ENCODE results near the gene AKR1A1.
"Not testable (repeated sequence)": the region's sequence is repeated elsewhere in the genome, so short reads cannot be mapped to it uniquely, and the experiment has no call there.

AKR1A1 gene

DNA sequence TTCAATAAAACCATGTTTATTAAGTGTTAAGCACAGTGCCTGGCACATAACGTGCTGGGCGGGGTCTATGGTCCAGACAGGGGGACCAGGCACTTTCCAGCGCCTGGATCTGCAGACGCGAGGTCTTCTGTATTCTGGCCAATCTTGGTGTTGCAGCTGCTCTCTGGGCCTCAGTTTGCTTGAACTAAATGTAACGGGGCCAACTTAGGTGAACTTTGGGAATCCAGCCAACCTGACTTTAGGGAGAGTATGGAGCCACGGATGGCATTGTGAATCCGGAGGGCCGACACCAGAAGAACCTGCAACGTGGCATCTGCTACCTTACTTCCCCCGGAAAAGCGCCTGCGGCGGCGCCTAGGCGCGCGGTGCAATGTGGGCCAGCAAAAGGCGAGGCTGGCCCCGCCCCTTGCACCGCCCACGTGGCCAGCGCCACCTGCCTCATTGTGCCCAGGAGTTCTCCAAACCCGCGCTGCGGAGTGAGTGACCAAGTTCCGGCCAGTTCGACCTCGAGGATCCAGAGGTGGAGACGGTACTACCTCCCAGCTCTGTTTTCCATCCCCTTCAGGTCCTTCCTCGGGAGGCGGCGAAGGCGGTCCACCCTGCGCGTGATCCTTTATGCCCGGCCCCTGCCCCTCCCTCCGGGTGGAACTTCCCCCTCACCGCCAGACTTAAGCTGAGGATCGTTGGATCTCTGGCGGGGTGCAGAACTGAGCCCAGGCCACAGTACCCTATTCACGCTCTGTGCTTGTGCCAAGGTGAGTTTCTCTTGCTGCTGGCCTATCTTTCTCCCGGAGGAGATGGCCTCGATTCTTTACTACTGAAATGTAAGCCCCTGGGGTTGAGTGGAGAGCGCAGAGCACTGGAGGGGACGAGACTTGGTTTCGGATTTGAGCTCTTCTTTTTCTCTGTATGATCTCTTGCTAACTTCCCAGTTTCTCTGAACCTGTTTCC, at the start of gene AKR1A1:
TSS of gene AKR1A1 (plus strand) at position 426 of the 951 bp plus-strand sequence. CDS start 10,969 bp downstream, outside the sequence.
- peak; percentile 65 for DNase-seq (ENCODE audit: low read depth)

DNA sequence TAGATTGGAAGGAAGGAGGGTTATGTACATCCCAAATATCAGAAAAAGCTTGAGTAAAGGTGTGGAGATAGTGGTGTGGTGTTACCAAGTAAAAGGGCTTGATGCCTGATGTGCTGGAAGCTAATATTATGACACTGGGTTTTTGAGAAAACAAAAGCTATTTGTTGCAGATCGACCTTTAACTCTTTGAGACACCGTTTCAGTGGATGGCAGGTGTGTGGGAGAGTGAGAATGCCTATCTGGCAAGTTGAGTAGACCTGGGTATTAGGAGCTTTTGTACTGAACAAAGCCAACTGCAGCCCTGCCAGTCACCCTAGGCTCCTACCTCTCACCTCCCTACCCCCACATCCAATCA, 49.1 kb upstream of the AKR1A1 start:
- no peak for DNase-seq (ENCODE audit: low read depth)

DNA sequence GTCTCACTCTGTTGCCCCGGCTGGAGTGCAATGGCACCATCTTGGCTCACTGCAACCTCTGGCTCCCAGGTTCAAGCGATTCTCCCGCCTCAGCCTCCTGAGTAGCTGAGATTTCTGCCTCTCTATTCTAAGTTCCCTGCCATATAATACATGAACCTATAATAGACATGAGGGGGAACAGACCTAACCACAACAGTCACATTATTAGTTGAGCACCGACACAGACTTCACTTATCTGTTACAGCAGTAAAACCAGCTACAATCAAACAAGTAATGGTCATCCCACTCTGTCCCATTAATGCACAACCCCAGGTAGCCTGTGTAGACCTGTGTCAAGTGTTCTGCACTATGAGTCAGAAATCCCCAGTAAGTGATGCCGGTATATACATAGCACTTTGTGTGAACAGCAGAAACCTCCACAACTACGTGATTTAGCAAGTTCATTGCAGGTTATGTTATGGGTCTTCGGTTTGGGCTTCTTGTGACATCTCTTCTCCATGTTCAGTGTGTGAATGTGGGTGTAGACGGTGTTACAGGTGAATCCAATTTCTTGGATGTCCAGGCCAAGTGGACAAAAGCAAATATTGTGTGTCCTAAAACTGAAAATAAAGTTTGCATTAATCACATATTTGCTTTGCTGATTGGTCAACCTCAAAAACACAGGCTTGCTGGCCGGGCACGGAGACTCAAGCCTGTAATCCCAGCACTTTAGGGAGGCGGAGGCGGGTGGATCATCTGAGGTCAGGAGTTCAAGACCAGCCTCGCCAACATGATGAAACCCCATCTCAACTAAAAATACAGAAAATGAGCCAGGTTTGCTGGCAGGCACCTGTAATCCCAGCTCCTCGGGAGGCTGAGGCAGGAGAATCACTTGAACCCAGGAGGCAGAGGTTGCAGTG, 46.9 kb upstream of the AKR1A1 start:
- DNase-seq (ENCODE audit: low read depth), result no peak

DNA sequence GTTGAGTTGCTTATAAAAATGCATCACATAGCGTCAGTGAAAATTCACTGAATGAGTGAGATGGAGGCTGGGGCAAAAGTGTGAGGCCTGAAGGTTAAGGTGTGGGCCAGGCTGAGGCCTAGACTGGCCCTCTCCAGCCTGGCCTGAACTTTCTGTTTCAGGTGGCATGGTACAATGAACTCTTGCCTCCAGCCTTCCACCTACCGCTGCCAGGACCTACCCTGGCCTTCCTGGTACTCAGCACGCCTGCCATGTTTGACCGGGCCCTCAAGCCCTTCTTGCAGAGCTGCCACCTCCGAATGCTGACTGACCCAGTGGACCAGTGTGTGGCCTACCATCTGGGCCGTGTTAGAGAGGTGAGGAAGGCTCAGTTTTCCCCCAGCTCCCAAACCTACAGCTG, 43.4 kb upstream of the AKR1A1 start:
- DNase-seq (ENCODE audit: low read depth), result no peak

DNA sequence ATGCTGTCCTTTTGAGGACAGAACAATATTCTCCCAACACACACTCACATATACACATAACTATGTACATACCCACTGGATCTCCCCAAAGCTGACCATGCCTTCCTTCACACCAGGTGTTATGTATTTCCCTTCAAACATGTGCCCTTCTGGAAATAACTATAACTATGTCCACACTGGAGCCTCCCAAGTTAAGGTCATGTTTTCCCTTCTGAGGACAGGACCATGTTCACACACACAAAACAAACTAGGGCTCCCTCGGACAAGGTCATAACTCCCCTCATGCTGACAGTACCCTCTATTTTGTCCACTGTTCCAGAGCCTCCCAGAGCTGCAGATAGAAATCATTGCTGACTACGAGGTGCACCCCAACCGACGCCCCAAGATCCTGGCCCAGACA, 42.7 kb upstream of the AKR1A1 start:
- DNase-seq (ENCODE audit: low read depth), result no peak

DNA sequence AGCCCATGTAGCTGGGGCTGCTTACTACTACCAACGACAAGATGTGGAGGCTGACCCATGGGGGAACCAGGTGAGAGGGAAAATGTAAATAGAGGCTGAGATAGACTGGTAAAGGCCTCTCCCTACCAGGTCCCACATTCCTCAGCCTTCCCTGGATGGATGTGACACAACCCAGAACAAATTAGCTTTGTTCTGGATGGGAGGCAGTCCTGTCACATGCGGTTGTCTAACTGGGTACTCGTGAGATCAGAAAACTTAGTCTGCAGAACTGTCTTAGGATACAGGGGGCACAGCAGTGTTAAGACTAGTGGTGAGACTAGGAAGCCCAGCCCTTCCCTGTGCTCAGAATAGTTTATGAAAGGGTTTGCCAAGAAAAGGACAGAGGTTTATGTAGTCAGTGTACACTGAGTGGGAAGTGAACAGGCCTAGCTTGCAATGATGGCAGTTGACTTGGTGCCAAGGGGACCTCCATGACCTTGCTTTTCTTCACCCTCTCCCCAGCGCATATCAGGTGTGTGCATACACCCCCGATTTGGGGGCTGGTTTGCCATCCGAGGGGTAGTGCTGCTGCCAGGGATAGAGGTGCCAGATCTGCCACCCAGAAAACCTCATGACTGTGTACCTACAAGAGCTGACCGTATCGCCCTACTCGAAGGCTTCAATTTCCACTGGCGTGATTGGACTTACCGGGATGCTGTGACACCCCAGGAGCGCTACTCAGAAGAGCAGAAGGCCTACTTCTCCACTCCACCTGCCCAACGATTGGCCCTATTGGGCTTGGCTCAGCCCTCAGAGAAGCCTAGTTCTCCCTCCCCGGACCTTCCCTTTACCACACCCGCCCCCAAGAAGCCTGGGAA, 42.1 kb upstream of the AKR1A1 start:
- DNase-seq (ENCODE audit: low read depth), result no peak

DNA sequence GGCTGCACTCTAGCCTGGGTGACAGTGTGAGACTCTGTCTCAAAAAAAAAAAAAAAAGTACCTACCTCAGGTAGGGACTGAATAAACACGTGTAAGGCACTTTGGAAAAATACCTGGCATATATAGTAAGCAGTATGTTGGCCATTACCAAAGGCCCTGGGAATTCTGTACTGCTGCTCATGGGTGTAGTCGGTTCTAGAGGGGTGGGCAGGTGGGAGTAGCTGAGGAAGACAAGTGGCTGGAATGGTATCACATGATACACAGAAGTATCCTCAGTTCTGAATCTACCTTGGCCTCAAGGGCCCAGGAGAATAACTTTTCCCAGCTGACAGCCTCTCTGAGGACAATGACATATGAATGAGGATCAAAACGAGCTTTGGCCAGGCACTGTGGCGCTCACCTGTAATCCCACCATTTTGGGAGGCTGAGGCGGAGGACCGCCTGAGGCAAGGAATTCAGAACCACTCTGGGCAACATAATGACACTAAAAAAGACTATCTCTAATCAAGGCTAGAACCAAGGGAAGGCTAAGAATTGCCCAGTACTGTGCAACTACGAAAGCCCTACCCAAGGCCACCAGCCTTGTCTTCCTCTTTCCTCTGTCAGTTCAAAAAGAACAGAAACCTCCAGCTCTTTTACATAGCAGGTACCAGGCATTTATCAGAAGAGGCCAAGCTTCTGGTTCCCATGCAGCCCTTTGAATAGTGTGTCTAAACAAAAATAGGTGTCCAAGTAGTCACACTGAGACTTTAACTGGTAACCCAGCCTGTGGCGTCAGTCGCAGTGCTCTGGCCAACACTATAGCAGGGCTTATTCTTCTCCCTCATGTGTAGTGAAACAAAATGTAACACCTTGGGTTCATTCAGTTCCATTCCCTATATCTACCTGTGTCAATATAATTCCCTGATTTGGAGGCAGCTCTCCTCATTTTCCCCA, 40.3 kb upstream of the AKR1A1 start:
- DNase-seq (ENCODE audit: low read depth), result no peak

DNA sequence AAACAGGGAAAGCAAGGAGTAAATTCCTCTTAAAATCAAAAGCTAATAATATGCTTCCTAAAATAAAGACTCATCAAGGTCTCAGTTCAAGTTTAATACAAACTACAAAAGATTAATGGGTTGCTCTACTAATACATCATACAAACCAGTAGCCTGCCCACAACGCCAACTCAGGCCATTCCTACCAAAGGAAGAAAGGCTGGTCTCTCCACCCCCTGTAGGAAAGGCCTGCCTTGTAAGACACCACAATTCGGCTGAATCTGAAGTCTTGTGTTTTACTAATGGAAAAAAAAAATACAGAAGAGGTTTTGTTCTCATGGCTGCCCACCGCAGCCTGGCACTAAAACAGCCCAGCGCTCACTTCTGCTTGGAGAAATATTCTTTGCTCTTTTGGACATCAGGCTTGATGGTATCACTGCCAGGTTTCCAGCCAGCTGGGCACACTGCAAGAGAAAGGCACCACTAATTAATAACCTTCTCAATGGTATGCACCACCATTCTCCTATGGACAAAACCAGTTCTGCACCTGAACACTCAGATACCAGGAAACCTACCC, 39.6 kb upstream of the AKR1A1 start:
- DNase-seq (ENCODE audit: low read depth), result no peak

DNA sequence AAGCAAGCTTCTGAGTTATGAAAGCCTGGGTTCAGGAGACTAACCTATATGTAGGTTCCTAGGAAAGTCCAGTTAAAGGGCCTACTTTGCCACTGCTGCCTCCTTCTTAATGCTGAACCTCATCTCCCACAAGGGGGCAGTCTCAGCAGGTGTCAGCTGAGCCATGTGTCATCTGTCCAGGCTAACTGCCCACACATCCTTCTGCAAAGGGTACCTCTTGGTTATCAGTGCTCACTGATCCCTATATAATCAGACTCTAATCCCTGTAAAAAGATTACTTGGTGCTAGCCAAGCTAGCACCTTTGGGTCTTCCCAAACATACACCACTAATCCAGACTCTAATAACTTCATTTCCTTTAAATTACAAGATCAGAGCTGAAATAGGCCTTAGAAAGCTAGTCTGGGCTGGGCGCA, 38.0 kb upstream of the AKR1A1 start:
- no peak for DNase-seq (ENCODE audit: low read depth)

DNA sequence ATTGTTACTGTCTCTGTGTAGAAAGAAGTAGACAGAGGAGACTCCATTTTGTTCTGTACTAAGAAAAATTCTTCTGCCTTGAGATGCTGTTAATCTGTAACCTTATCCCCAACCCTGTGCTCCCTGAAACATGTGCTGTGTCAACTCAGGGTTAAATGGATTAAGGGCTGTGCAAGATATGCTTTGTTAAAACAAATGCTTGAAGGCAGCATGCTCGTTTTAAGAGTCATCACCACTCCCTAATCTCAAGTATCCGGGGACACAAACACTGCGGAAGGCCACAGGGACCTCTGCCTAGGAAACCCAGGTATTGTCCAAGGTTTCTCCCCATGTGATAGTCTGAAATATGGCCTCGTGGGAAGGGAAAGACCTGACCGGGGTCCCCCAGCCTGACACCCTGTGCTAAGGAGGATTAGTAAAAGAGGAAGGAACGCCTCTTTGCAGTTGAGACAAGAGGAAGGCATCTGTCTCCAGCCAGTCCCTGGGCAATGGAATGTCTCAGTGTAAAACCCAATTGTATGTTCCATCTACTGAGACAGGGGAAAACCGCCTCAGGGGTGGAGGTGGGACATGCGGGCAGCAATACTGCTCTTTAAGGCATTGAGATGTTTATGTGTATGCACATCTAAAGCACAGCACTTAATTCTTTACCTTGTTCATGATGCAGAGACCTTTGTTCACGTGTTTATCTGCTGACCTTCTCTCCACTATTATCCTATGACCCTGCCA, 36.9 kb upstream of the AKR1A1 start:
- DNase-seq (ENCODE audit: low read depth), result not testable (repeated sequence)

DNA sequence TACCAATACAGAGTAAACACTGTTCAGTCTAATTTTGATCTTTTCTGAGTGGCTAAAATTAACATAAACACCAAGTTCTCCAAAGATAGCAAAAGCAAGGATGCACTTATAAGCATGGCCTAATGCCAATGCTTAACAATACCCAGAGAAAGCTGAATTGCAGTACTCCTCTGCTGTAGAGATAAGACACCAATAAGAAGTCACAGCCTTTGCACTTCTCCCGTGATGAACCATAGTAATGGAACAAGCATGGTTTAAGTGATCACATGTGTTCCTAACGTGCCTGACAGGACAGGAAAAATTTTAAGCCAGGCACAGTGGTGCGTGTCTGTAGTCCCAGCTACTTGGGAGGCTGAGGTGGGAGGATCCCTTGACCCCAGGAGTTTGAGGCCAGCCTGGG, 34.6 kb upstream of the AKR1A1 start:
- no peak for DNase-seq (ENCODE audit: low read depth)

DNA sequence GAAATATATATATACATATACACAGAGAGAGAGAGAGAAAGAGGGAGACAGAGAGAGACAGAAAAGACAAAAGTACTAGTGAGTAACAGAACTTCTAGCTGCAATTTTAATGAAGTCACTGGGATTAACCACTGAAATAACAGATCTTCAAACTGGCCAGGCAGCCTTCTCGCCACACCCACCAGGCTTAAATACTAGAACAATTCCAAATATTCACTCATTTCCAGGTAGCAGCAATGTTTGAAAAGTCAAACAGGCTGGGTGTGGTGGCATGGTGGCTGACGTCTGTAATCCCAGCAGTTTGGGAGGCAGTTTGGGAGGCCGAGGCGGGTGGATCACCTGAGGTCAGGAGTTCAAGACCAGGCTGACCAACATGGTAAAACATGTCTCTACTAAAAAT, 34.2 kb upstream of the AKR1A1 start:
- no peak for DNase-seq (ENCODE audit: low read depth)

DNA sequence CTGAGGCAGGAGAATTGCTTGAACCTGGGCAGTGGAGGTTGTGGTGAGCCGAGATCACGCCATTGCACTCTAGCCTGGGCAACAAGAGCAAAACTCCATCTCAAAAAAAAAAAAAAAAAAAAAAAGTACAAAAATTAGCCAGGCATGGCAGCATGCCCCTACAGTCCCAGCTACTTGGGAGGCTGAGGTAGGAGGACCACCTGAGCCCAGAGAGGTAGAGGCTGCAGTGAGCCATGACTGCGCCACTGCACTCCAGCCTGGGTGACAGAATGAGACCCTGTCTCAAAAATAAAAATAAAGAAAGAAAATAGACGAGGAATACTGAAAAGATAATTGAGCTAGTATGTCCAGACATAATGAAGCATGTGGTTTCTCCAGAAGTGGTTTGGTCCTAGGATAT, 32.3 kb upstream of the AKR1A1 start:
- not testable (repeated sequence) for DNase-seq (ENCODE audit: low read depth)

DNA sequence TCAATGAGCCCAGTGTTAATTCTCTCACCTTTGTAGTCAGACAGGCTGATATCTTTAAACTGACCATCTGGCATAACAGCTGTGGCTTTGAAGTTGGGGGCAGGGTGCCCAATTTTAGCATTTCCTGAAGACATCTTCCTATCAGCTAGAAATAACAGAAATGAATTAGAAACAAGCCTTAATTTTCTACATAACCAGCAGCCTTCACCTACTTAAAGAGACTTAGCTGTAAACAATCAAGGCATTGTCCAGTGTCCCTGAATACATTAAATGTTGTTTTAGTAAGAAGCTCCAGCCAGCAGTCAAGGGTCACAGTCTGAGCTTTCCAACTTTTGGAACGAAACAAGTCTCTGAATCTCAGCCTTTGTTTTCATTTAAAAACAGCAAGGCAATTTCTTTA, 31.7 kb upstream of the AKR1A1 start:
- no peak for DNase-seq (ENCODE audit: low read depth)

DNA sequence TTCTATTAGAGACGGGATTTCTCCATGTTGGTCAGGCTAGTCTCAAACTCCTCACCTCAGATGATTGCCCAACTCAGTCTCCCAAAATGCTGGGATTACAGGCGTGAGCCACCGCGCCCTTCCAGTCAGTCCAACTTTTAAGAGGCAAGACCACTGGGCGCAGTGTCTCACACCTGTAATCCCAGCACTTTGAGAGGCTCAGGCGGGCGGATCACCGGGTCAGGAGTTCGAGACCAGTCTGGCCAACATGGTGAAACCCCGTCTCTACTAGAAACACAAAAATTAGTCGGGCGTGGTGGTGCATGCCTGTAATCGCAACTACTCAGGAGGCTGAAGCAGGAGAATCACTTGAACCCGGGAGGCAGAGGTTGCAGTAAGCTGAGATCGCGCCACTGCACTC, 30.9 kb upstream of the AKR1A1 start:
- DNase-seq (ENCODE audit: low read depth), result not testable (repeated sequence)

DNA sequence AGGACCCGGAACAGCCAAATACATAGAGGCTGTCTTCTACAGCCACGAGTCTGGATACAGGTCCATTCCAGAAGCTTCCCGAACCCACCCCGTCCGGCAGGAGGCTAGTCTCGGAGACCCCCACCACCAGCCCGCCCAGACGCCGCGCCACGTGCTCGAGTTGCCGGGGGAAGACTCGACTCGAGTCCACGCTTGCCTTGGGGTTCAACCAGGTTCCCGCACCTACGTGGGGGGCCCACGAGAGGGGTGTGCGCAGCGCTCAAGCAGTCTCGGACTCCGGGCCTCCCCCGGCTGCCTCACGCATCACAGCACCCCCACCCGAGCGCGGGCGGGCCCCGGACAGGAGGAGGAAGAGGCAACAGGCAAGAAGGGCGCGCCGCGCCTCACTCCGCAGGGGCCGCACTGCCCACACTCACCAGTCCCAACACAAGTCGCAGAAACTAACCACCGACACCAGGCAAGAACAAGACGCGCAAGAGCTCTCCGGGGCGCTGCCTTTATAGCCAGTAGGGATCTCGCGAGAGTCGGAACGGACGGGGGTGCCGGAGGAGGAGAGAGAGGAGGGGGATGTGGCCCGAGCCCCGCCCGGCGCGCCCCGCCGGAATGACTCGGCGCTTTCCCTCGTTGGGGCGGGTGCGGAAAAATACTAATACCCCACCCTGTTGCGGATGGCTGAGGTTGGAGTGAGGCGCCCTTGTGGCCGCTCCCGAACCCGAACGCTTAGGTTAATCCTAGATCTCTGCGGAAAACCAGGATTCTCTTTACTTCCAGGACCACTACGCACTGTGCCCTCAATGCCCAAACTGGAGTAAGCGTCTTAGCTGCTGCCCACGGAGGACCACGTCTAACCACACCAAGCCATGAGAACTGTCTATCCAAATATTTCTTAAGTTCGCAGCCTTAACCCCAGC, 29.0 kb upstream of the AKR1A1 start, which contains the start of gene PRDX1:
TSS of gene PRDX1 (minus strand) at position 472 of the 911 bp plus-strand sequence. CDS start 2,841 bp downstream, outside the sequence.
- peak; percentile 91 for DNase-seq (ENCODE audit: low read depth)

DNA sequence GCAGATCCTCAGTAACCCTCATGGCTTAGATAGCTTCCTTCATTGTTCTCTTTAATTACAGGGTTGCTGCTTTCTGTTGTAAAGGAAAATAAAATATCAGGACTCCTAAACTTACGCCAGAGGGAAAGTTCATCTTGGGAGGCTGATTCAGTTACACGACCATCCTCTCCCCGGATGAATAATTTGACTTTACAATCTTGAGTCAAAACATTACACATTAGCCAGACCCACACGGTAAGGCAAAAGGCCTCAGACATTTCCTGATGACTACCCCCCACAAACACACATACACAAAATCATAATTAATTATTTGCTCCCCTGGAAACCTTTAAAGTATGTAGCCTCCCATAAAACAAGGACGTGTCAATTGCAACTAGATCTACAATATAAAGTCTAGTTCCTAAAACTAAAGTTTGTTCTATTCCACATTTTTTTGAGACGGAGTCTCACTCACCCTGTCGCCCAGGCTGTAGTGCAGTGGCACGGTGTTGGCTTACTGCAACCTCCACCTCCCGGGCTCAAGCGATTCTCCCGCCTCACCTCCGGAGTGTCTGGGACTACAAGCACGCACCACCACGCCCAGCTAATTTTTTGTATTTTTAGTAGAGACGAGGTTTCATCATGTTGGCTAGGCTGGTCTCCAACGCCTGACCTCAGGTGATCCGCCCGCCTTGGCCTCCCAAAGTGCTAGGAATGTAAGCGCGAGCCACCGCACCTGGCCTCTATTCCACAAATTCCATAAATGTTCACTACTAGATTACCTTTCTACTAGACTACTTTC, 28.1 kb upstream of the AKR1A1 start:
- DNase-seq (ENCODE audit: low read depth), result peak; percentile 41

DNA sequence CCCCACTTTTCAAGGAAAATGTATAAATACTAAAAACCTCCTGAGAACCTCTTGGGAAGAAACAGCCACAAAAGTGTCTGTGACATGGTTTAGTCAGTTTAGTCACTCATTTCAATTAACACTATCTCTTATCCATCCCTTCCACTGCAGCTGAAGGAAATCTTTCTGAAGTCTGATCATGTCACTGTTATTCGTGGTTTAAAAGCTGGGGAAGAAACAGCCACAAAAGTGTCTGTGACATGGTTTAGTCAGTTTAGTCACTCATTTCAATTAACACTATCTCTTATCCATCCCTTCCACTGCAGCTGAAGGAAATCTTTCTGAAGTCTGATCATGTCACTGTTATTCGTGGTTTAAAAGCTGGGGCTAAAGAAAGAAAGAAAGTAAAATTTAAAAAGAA, 27.1 kb upstream of the AKR1A1 start:
- not testable (repeated sequence) for DNase-seq (ENCODE audit: low read depth)
